ENCODE data around the gene CLPTM1. TPM values are rescaled to one million over a fixed set of nuclear protein-coding genes. Genes with fewer than 3 reads are reported as not detected.

Gene CLPTM1
- total and polyA plus RNA-seq, 2 of the 8 experiments (the other 6 are each of a cell fraction or from before 2014, with no cell fraction given) = 84.8 to 108 TPM

- TF ChIP-seq RAD21 (IDR thresholded peaks at IDR 0.05 in 1 of 2, conservative IDR thresholded peaks at IDR 0.05 in 1 of 2; ENCODE audit: low read depth in 2 of 2, low read length in 2 of 2) (no peak), SAP30 (IDR thresholded peaks at IDR 0.05; ENCODE audit: insufficient read depth, insufficient replicate concordance, low read length) (no peak), RBBP5 (IDR thresholded peaks at IDR 0.05; ENCODE audit: borderline replicate concordance, low read depth, low read length) (no peak), PHF8 (conservative IDR thresholded peaks at IDR 0.05; ENCODE audit: low read depth, low read length) (no peak)
Observed at GRCh38 chr19:45040059-45040771, 85.0 kb downstream of the CLPTM1 start (continued).
